IMR-90 (cell line): ENCODE results near the gene AMPD3. TPM values are rescaled to one million over a fixed set of nuclear protein-coding genes. Genes with fewer than 3 reads are reported as not detected.
"Not testable (repeated sequence)": the region's sequence is repeated elsewhere in the genome, so short reads cannot be mapped to it uniquely, and the experiment has no call there.

Experiments
- ATAC-seq: fragments of 200-7000 bp; cut with Tn5 transposase; 2 replicates; pipeline ENCODE4 v1.9.1; 2020; ENCODE audit warnings: low read depth, mild to moderate bottlenecking, moderate library complexity
- BruUV-seq: library from RNA; stranded (reverse); fragments of 400-500 nt; replicated peaks from 2 replicates; lab custom pipeline; 2021; lab: Mats Ljungman, UMichigan
- CTCF ChIA-PET: fragments of 300-600 bp; formaldehyde crosslinking; extraction: SDS; loops from one replicate; lab custom pipeline; 2021; ENCODE audit warnings: antibody characterized with exemption; lab: Yijun Ruan, JAX
- POLR2A ChIA-PET: fragments of 300-600 bp; sonication (Branson Sonifier 250); formaldehyde crosslinking; loops from one replicate; lab custom pipeline; 2022; ENCODE audit warnings: antibody characterized with exemption; ENCODE audit not compliant: unreplicated experiment; lab: Charles Lee
- DNase-seq: peaks from one replicate; pipeline ENCODE4 v3.0.0; 2013
- H2AFZ ChIP-seq: replicated peaks from 2 replicates; pipeline ENCODE3; 2013; ENCODE audit warnings: low read length, mild to moderate bottlenecking; ENCODE audit not compliant: poor library complexity
- H2AK5ac ChIP-seq: 2 replicates; pipeline ENCODE4 v1.6.1; 2013; ENCODE audit warnings: low read depth, low read length, inconsistent platforms
- H2AK9ac ChIP-seq: replicated peaks from 2 replicates; pipeline ENCODE3; 2013; ENCODE audit warnings: mild to moderate bottlenecking, low read depth, low read length, moderate library complexity; ENCODE audit not compliant: poor library complexity
- H2BK120ac ChIP-seq: 2 replicates; pipeline ENCODE4 v1.6.1; 2013; ENCODE audit warnings: low read depth, low read length, inconsistent platforms
- H2BK15ac ChIP-seq: 3 replicates; pipeline ENCODE4 v1.6.1; 2013; ENCODE audit warnings: low read depth, low read length, inconsistent platforms
- H2BK20ac ChIP-seq: 2 replicates; pipeline ENCODE4 v1.6.1; 2013; ENCODE audit warnings: low read depth, mild to moderate bottlenecking, inconsistent platforms, low read length, moderate library complexity
- H2BK5ac ChIP-seq: 2 replicates; pipeline ENCODE4 v1.6.1; 2013; ENCODE audit warnings: mild to moderate bottlenecking, low read depth, low read length, inconsistent platforms; ENCODE audit not compliant: poor library complexity, severe bottlenecking
- H3K14ac ChIP-seq: replicated peaks from 2 replicates; pipeline ENCODE4 v1.6.1; 2013; ENCODE audit warnings: low read depth, low read length, inconsistent platforms
- H3K18ac ChIP-seq: 2 replicates; pipeline ENCODE4 v1.6.1; 2013; ENCODE audit warnings: low read depth, low read length, control low read depth
- H3K23ac ChIP-seq: 2 replicates; pipeline ENCODE4 v1.6.1; 2013; ENCODE audit warnings: low read depth, low read length, inconsistent platforms
- H3K27ac ChIP-seq: 2 replicates; pipeline ENCODE4 v1.5.1; 2013; ENCODE audit warnings: mild to moderate bottlenecking, control low read depth, low read length; ENCODE audit not compliant: insufficient read depth
- H3K27me3 ChIP-seq: 2 replicates; pipeline ENCODE4 v1.6.1; 2013; ENCODE audit warnings: low read length; ENCODE audit not compliant: control insufficient read depth, insufficient read depth
- H3K36me3 ChIP-seq: 2 replicates; pipeline ENCODE4 v1.6.1; 2013; ENCODE audit warnings: low read length, mixed read lengths; ENCODE audit not compliant: control insufficient read depth, insufficient read depth
- H3K4ac ChIP-seq: 2 replicates; pipeline ENCODE4 v1.6.1; 2013; ENCODE audit warnings: low read depth, low read length, inconsistent platforms
- H3K4me1 ChIP-seq: 2 replicates; pipeline ENCODE4 v1.6.1; 2013; ENCODE audit warnings: low read length, mixed read lengths; ENCODE audit not compliant: control insufficient read depth, insufficient read depth
- H3K4me2 ChIP-seq: 2 replicates; pipeline ENCODE4 v1.6.1; 2013; ENCODE audit warnings: low read depth, mild to moderate bottlenecking, control low read depth, low read length, moderate library complexity
- H3K4me3 ChIP-seq: 2 replicates; pipeline ENCODE4 v1.5.1; 2013; ENCODE audit warnings: low read depth, mild to moderate bottlenecking, control low read depth, low read length, moderate library complexity; ENCODE audit not compliant: insufficient read depth
- H3K56ac ChIP-seq: 2 replicates; pipeline ENCODE4 v1.6.1; 2013; ENCODE audit warnings: low read length, inconsistent platforms; ENCODE audit not compliant: insufficient read depth; ENCODE audit errors: extremely low read depth
- H3K79me1 ChIP-seq, 2 experiments: 2 replicates each; pipeline ENCODE4 v1.6.1; 2013; ENCODE audit warnings: low read length in 2 of 2, inconsistent platforms in 1 of 2, low read depth in 1 of 2
- H3K9ac ChIP-seq: 2 replicates; pipeline ENCODE4 v1.6.1; 2013; ENCODE audit warnings: low read depth, low read length, control low read depth
- H3K9me1 ChIP-seq: 2 replicates; pipeline ENCODE4 v1.6.1; 2013; ENCODE audit warnings: low read length, inconsistent platforms; ENCODE audit not compliant: insufficient read depth
- H3K9me3 ChIP-seq: 2 replicates; pipeline ENCODE4 v1.6.1; 2013; ENCODE audit warnings: low read length; ENCODE audit not compliant: control insufficient read depth, insufficient read depth
- H4K20me1 ChIP-seq: 2 replicates; pipeline ENCODE4 v1.6.1; 2013; ENCODE audit warnings: low read length, inconsistent platforms; ENCODE audit not compliant: insufficient read depth
- H4K5ac ChIP-seq: 2 replicates; pipeline ENCODE4 v1.6.1; 2013; ENCODE audit warnings: mild to moderate bottlenecking, low read depth, low read length, control low read depth
- H4K8ac ChIP-seq, 2 experiments: 2 replicates each; pipeline ENCODE4 v1.6.1; 2013; ENCODE audit warnings: low read depth in 2 of 2, low read length in 2 of 2, control low read depth in 1 of 2, inconsistent platforms in 1 of 2
- H4K91ac ChIP-seq: 2 replicates; pipeline ENCODE4 v1.6.1; 2013; ENCODE audit warnings: low read depth, low read length, inconsistent platforms; ENCODE audit not compliant: insufficient read depth
- POLR2A ChIP-seq: IDR thresholded peaks from 2 replicates; pipeline ENCODE4 v1.6.1; 2012; ENCODE audit warnings: mild to moderate bottlenecking, low read depth, low read length
- WGBS, 2 experiments: methylation state at CpG; one replicate each; pipeline versions ENCODE4 v1.1.5 to v1.1.7; 2013; ENCODE audit warnings: missing lambda C conversion rate in 2 of 2; ENCODE audit not compliant: insufficient read length in 1 of 2; ENCODE audit errors: extremely low coverage in 2 of 2; 5-methylcytosine and 5-hydroxymethylcytosine counted together
- dilution Hi-C: fragments of 300-500 bp; cut with HindIII; formaldehyde crosslinking; loops from one replicate; pipeline ENCODE4 v1.14.3; 2018; ENCODE audit warnings: low sequenced_read_pairs; ENCODE audit not compliant: unreplicated experiment
- in situ Hi-C: fragments of 300-500 bp; cut with MboI; formaldehyde crosslinking; loops from 3 replicates; pipeline ENCODE4 v1.14.3; 2019; ENCODE audit warnings: low sequenced_read_pairs, inconsistent platforms, mixed read lengths
- intact Hi-C: fragments of 100-400 bp; cut with micrococcal nuclease; formaldehyde crosslinking; loops from 2 replicates; pipeline ENCODE4 v1.10.0; 2022
- polyA plus RNA-seq, 3 experiments: library from polyadenylated mRNA; depleted of rRNA; stranded (reverse); fragments of >200 nt; gene quantifications; 2 replicates each; pipeline ENCODE4 v1.2.3, GENCODE V29; 2012; ENCODE audit warnings: low replicate concordance in 1 of 3
- total RNA-seq: library from RNA; depleted of rRNA; stranded (reverse); fragments of >200 nt; gene quantifications from 2 replicates; pipeline ENCODE4 v1.2.3, GENCODE V29; 2012

Gene AMPD3
- total and polyA plus RNA-seq, 2 of the 4 experiments (the other 2 are of a cell fraction), result 8.6 to 12.1 TPM

- BruUV-seq, result no TSS peak
These were observed 18.8 kb upstream of the AMPD3 start for GRCh38 chr11:10436224-10436623.

GRCh38 chr11:10436683-10437082, 18.4 kb upstream of the AMPD3 start:
- H3K56ac ChIP-seq, H2AFZ ChIP-seq, H3K4me1 ChIP-seq, H3K27ac ChIP-seq, H2BK15ac ChIP-seq, H3K9ac ChIP-seq, H3K4ac ChIP-seq, H3K23ac ChIP-seq, H3K79me1 ChIP-seq, H4K91ac ChIP-seq, H2BK5ac ChIP-seq, H2BK120ac ChIP-seq, H3K18ac ChIP-seq, DNase-seq, BruUV-seq, H2BK20ac ChIP-seq, H3K4me3 ChIP-seq, H3K14ac ChIP-seq, H2AK9ac ChIP-seq, H4K5ac ChIP-seq, CTCF ChIA-PET, POLR2A ChIA-PET, H4K8ac ChIP-seq, intact Hi-C loops, H3K36me3 ChIP-seq, dilution Hi-C loops, H2AK5ac ChIP-seq, H3K9me1 ChIP-seq, H3K9me3 ChIP-seq, H3K27me3 ChIP-seq, ATAC-seq, in situ Hi-C loops, H3K4me2 ChIP-seq, H4K20me1 ChIP-seq: not testable (repeated sequence)
- 75% methylated on average over 1 of the region's 1 CpG; no CpG with 5 or more reads in 1 of the 2 experiments for WGBS, 2 experiments

More at GRCh38 chr11:10436224-10436623, 18.8 kb upstream of the AMPD3 start:
- intact Hi-C loops, result no loop called here
- H3K4me3 ChIP-seq, result no peak overlapping the region
- H3K14ac ChIP-seq, result no peak overlapping the region
- H3K56ac ChIP-seq, result no peak overlapping the region
- 0 out of 2 replicates have a peak, but pooled peaks cover 4% of the 10 kb centered on the region for H3K9me1 ChIP-seq
- no peak overlapping the region for H2BK15ac ChIP-seq
- H2AFZ ChIP-seq, result no peak overlapping the region
- H2BK5ac ChIP-seq, result no peak overlapping the region
- H3K4ac ChIP-seq, result no peak overlapping the region
- H3K23ac ChIP-seq, result no peak overlapping the region
- no peaks in the 10 kb centered on the region for H3K27me3 ChIP-seq
- H2AK5ac ChIP-seq, result no peak overlapping the region; the same call in 1 of the 2 replicates
- CTCF ChIA-PET, result no interaction called here
- no peaks in the 10 kb centered on the region for H3K9me3 ChIP-seq
- no CpG with 5 or more reads among the region's 1 CpG for WGBS, 2 experiments
- peaks cover 3% of the 10 kb centered on the region; the same call in 1 of the 2 replicates for H4K20me1 ChIP-seq
- H4K8ac ChIP-seq, result no peak overlapping the region
- no peak overlapping the region for H2AK9ac ChIP-seq
- no peak overlapping the region for H2BK120ac ChIP-seq
- no peak for TF ChIP-seq POLR2A
- POLR2A ChIA-PET, result no interaction called here
- H4K91ac ChIP-seq, result no peak overlapping the region
- no peaks in the 10 kb centered on the region for H3K79me1 ChIP-seq
- no peak overlapping the region for H3K27ac ChIP-seq
- DNase-seq (no peak), ATAC-seq (no peak)
- H3K4me1 ChIP-seq, result peaks cover 3% of the 10 kb centered on the region
- dilution Hi-C loops, result no loop called here
- in situ Hi-C loops, result no loop called here
- H2BK20ac ChIP-seq, result no peak overlapping the region
- no peak overlapping the region for H3K4me2 ChIP-seq
- no peak overlapping the region for H4K5ac ChIP-seq
- no peaks in the 10 kb centered on the region for H3K36me3 ChIP-seq
- H3K18ac ChIP-seq, result no peak overlapping the region
- no peak overlapping the region for H3K9ac ChIP-seq
